ENCODE measurements around the gene FOXQ1. TPM values are rescaled to one million over a fixed set of nuclear protein-coding genes. Genes with fewer than 3 reads are reported as not detected.
"Not testable (repeated sequence)": the region's sequence is repeated elsewhere in the genome, so short reads cannot be mapped to it uniquely, and the experiment has no call there.

Gene FOXQ1
- total and polyA plus RNA-seq, 2 donors (not counting 3 experiments of a cell fraction or from before 2014, with no cell fraction given): not detected

- Histone ChIP-seq H4K20me1 (replicated peaks; ENCODE audit: control insufficient read depth, extremely low read depth, insufficient read depth, low read length) (no peaks in the 10 kb centered on the region), H3K27ac (ENCODE audit: insufficient read depth, low read depth, low read length) (no peak overlapping the region), H3K9me3 (replicated peaks; ENCODE audit: control insufficient read depth, insufficient read depth, low read length) (no peaks in the 10 kb centered on the region), H3K4me2 (ENCODE audit: insufficient read depth, low read length) (no peak overlapping the region), H3K79me2 (ENCODE audit: control insufficient read depth, insufficient read depth, low read length) (no peaks in the 10 kb centered on the region), H3K36me3 (ENCODE audit: control insufficient read depth in 2 of 2, extremely low read depth in 1 of 2, insufficient read depth in 2 of 2, low read length in 2 of 2) (no peaks in the 10 kb centered on the region), H3K9me1 (replicated peaks; ENCODE audit: control insufficient read depth, extremely low read depth, insufficient read depth, low read length) (no peaks in the 10 kb centered on the region), H2AFZ (ENCODE audit: low read depth, low read length) (no peak overlapping the region), H3K27me3 (ENCODE audit: control insufficient read depth in 2 of 2, insufficient read depth in 2 of 2, low read length in 2 of 2) (no peaks in the 10 kb centered on the region), H3K4me3 (replicated peaks in 1 of 3; ENCODE audit: insufficient read depth in 1 of 3, low read depth in 1 of 3, low read length in 3 of 3) (no peak overlapping the region), H3K4me1 (ENCODE audit: control insufficient read depth, extremely low read depth, insufficient read depth, low read length) (no peaks in the 10 kb centered on the region), H3K9ac (replicated peaks; ENCODE audit: extremely low read depth, insufficient read depth, low read length) (no peak overlapping the region)
- FAIRE-seq: no peak
- no peak for TF ChIP-seq CTCF (IDR thresholded peaks at IDR 0.05; ENCODE audit: extremely low read depth in 1 of 2, insufficient read depth in 1 of 2, low read depth in 1 of 2, low read length in 2 of 2)
- TF ChIP-seq GATA2 (IDR thresholded peaks at IDR 0.05; ENCODE audit: insufficient read depth, insufficient read length, low read depth, low read length): no peak
- TF ChIP-seq FOS (IDR thresholded peaks at IDR 0.05; ENCODE audit: borderline replicate concordance, insufficient read depth, low read length): no peak
- no peak for TF ChIP-seq EZH2 (IDR thresholded peaks at IDR 0.05; ENCODE audit: borderline replicate concordance, low read depth, low read length, severe bottlenecking)
- no peak for TF ChIP-seq POLR2A (IDR thresholded peaks at IDR 0.05; ENCODE audit: low read depth, low read length)
- no peak for TF ChIP-seq MYC (IDR thresholded peaks at IDR 0.05; ENCODE audit: low read depth, low read length)
- TF ChIP-seq POLR2AphosphoS5 (IDR thresholded peaks at IDR 0.05; ENCODE audit: insufficient read depth, low read depth, low read length): no peak
- TF ChIP-seq JUN (IDR thresholded peaks at IDR 0.05; ENCODE audit: borderline replicate concordance, insufficient read depth, insufficient read length, low read depth): no peak
- no peak for TF ChIP-seq MAX (IDR thresholded peaks at IDR 0.05; ENCODE audit: insufficient read depth, insufficient read length)
- POLR2A ChIA-PET: no interaction called here
- no TSS peak for BruUV-seq (replicated peaks)
- intact Hi-C loops (cut with micrococcal nuclease) (no loop called here), dilution Hi-C loops (cut with MboI; ENCODE audit: extremely low pct_ligation_motif_present, low sequenced_read_pairs) (no loop called here)
- DNase-seq (ENCODE audit: low read depth, low spot score): no peak
- CTCF ChIA-PET: no interaction called here
Observed at GRCh38 chr6:1351381-1352008, 39.6 kb downstream of the FOXQ1 start.

GRCh38 chr6:1355068-1355467, 43.2 kb downstream of the FOXQ1 start:
- H3K9me3 ChIP-seq (replicated peaks; ENCODE audit: control insufficient read depth, insufficient read depth, low read length); H3K36me3 ChIP-seq (ENCODE audit: control insufficient read depth in 2 of 2, extremely low read depth in 1 of 2, insufficient read depth in 2 of 2, low read length in 2 of 2); H4K20me1 ChIP-seq (replicated peaks; ENCODE audit: control insufficient read depth, extremely low read depth, insufficient read depth, low read length); H3K4me1 ChIP-seq (ENCODE audit: control insufficient read depth, extremely low read depth, insufficient read depth, low read length); H3K9me1 ChIP-seq (replicated peaks; ENCODE audit: control insufficient read depth, extremely low read depth, insufficient read depth, low read length); H3K27ac ChIP-seq (ENCODE audit: insufficient read depth, low read depth, low read length); BruUV-seq (replicated peaks); H3K4me2 ChIP-seq (ENCODE audit: insufficient read depth, low read length); H3K4me3 ChIP-seq (replicated peaks in 1 of 3; ENCODE audit: insufficient read depth in 1 of 3, low read depth in 1 of 3, low read length in 3 of 3); H3K27me3 ChIP-seq (ENCODE audit: control insufficient read depth in 2 of 2, insufficient read depth in 2 of 2, low read length in 2 of 2); intact Hi-C loops (cut with micrococcal nuclease); dilution Hi-C loops (cut with MboI; ENCODE audit: extremely low pct_ligation_motif_present, low sequenced_read_pairs); DNase-seq (ENCODE audit: low read depth, low spot score); H3K9ac ChIP-seq (replicated peaks; ENCODE audit: extremely low read depth, insufficient read depth, low read length); POLR2A ChIA-PET; FAIRE-seq; H3K79me2 ChIP-seq (ENCODE audit: control insufficient read depth, insufficient read depth, low read length); CTCF ChIA-PET; H2AFZ ChIP-seq (ENCODE audit: low read depth, low read length): not testable (repeated sequence)

GRCh38 chr6:1361717-1362116, 49.8 kb downstream of the FOXQ1 start:
- H3K4me2 ChIP-seq (ENCODE audit: insufficient read depth, low read length); H3K4me3 ChIP-seq (replicated peaks in 1 of 3; ENCODE audit: insufficient read depth in 1 of 3, low read depth in 1 of 3, low read length in 3 of 3); H3K4me1 ChIP-seq (ENCODE audit: control insufficient read depth, extremely low read depth, insufficient read depth, low read length); dilution Hi-C loops (cut with MboI; ENCODE audit: extremely low pct_ligation_motif_present, low sequenced_read_pairs); H3K79me2 ChIP-seq (ENCODE audit: control insufficient read depth, insufficient read depth, low read length); H3K9ac ChIP-seq (replicated peaks; ENCODE audit: extremely low read depth, insufficient read depth, low read length); intact Hi-C loops (cut with micrococcal nuclease); CTCF ChIA-PET; H3K36me3 ChIP-seq (ENCODE audit: control insufficient read depth in 2 of 2, extremely low read depth in 1 of 2, insufficient read depth in 2 of 2, low read length in 2 of 2); BruUV-seq (replicated peaks); H3K27ac ChIP-seq (ENCODE audit: insufficient read depth, low read depth, low read length); H2AFZ ChIP-seq (ENCODE audit: low read depth, low read length); H3K9me1 ChIP-seq (replicated peaks; ENCODE audit: control insufficient read depth, extremely low read depth, insufficient read depth, low read length); H3K27me3 ChIP-seq (ENCODE audit: control insufficient read depth in 2 of 2, insufficient read depth in 2 of 2, low read length in 2 of 2); H3K9me3 ChIP-seq (replicated peaks; ENCODE audit: control insufficient read depth, insufficient read depth, low read length); H4K20me1 ChIP-seq (replicated peaks; ENCODE audit: control insufficient read depth, extremely low read depth, insufficient read depth, low read length); POLR2A ChIA-PET; DNase-seq (ENCODE audit: low read depth, low spot score); FAIRE-seq: not testable (repeated sequence)

Measured in endothelial cell of umbilical vein (primary cell).